NCI-H748 treated with DMSO at 0.1 percent for 48 hours (cell line): Measurements from ENCODE around the gene STAT6.
"Not testable (repeated sequence)": the region's sequence is repeated elsewhere in the genome, so short reads cannot be mapped to it uniquely, and the experiment has no call there.

Experiments
- DNase-seq: peaks from one replicate; lab custom pipeline; 2025; lab: John Stamatoyannopoulos, UW

Gene STAT6

GRCh38 chr12:57127101-57127725 lies 16.1 kb upstream of the STAT6 start:
- peak; percentile 31 for DNase-seq

GRCh38 chr12:57126561-57126960 lies 15.4 kb upstream of the STAT6 start:
- DNase-seq, result no peak

GRCh38 chr12:57126061-57126460 lies 14.9 kb upstream of the STAT6 start:
- DNase-seq, result no peak

- peak; percentile 78 for DNase-seq
Observed at GRCh38 chr12:57124261-57124877, 13.2 kb upstream of the STAT6 start.

- DNase-seq, result no peak
Observed at GRCh38 chr12:57123813-57124212, 12.7 kb upstream of the STAT6 start.

GRCh38 chr12:57120718-57121117 lies 9.6 kb upstream of the STAT6 start:
- DNase-seq, result not testable (repeated sequence)

- no peak for DNase-seq
Observed at GRCh38 chr12:57119294-57120085, 8.3 kb upstream of the STAT6 start.

GRCh38 chr12:57118711-57119271 lies 7.6 kb upstream of the STAT6 start:
- DNase-seq, result no peak

- DNase-seq, result no peak
Observed at GRCh38 chr12:57116580-57117281, 5.6 kb upstream of the STAT6 start.

GRCh38 chr12:57112492-57113294 lies 1.5 kb upstream of the STAT6 start:
- no peak for DNase-seq

- DNase-seq, result no peak
Observed at GRCh38 chr12:57110104-57111030, 795 bp downstream of the STAT6 start.

- no peak for DNase-seq
Observed at GRCh38 chr12:57109207-57110103, 1.7 kb downstream of the STAT6 start.

- DNase-seq, result no peak
Observed at GRCh38 chr12:57107456-57108155, 3.6 kb downstream of the STAT6 start.

- no peak for DNase-seq
Observed at GRCh38 chr12:57106021-57106708, 5.0 kb downstream of the STAT6 start.

GRCh38 chr12:57105011-57105753 lies 6.0 kb downstream of the STAT6 start:
- DNase-seq, result no peak

- no peak for DNase-seq
Observed at GRCh38 chr12:57104292-57104910, 6.8 kb downstream of the STAT6 start.

- no peak for DNase-seq
Observed at GRCh38 chr12:57103856-57104255, 7.3 kb downstream of the STAT6 start.
